ENCODE data around the gene MLH3.
"Not testable (repeated sequence)": the region's sequence is repeated elsewhere in the genome, so short reads cannot be mapped to it uniquely, and the experiment has no call there.

MLH3 gene

DNA sequence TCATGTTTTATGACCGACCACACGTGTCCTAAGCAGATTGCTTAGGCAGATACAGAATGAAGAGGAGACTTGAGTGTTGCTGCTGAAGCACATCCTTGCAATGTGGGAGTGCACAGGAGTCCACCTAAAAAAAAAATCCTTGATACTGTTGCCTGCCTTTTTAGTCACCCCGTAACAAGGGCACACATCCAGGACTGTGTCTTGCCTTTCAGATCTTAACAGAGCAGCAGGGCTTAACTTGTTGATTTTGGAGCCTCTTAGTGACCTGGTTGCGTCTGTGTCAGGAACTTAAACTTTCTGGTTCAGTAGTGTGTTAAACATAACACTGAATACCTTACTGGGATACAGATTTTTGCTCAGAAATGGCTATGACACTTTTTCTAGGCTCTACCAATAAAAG, 42.1 kb downstream of the MLH3 start:
- Histone ChIP-seq H3K9ac (ENCODE audit: low read depth, low read length) (no peak overlapping the region), H3K36me3 (ENCODE audit: insufficient read depth, low read length) (peaks cover 78% of the 10 kb centered on the region), H3K27me3 (ENCODE audit: insufficient read depth, low read length) (no peaks in the 10 kb centered on the region), H3K4me3 (ENCODE audit: low read length) (no peak overlapping the region), H3K9me3 (ENCODE audit: insufficient read depth, low read depth, low read length) (no peaks in the 10 kb centered on the region), H3K4me1 (ENCODE audit: insufficient read depth, low read length) (peaks cover 4% of the 10 kb centered on the region; the same call in 1 of the 2 replicates), H3K27ac (ENCODE audit: low read depth, low read length) (no peak overlapping the region)
- WGBS: 96% methylated on average over 4 of the region's 4 CpGs

DNA sequence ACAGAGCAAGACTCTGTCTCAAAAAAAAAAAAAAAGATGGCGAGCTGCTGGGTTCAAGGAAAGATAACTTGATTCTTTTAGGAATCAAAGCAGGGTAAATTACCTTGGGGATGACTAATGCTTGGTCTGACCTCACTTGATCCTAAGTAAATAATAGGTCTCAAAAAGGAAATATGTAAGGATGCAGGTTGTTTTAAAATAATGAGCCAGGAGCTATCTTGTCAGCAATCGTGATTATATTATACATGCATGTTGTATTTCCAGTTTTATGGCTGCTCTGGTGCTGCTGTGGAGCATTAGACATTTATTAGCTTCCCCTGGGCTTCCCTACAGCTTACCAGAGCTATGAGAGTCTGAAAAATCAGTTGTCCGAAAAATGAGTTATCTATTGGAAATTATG, 45.9 kb downstream of the MLH3 start:
- peaks cover 6% of the 10 kb centered on the region; the same call in 1 of the 2 replicates for H3K4me1 ChIP-seq (ENCODE audit: insufficient read depth, low read length)
- no peaks in the 10 kb centered on the region for H3K27me3 ChIP-seq (ENCODE audit: insufficient read depth, low read length)
- H3K27ac ChIP-seq (ENCODE audit: low read depth, low read length): no peak overlapping the region
- H3K9ac ChIP-seq (ENCODE audit: low read depth, low read length): no peak overlapping the region
- no peaks in the 10 kb centered on the region for H3K9me3 ChIP-seq (ENCODE audit: insufficient read depth, low read depth, low read length)
- WGBS: 98% methylated on average over 2 of the region's 3 CpGs
- H3K4me3 ChIP-seq (ENCODE audit: low read length): no peak overlapping the region
- H3K36me3 ChIP-seq (ENCODE audit: insufficient read depth, low read length): peaks cover 62% of the 10 kb centered on the region

DNA sequence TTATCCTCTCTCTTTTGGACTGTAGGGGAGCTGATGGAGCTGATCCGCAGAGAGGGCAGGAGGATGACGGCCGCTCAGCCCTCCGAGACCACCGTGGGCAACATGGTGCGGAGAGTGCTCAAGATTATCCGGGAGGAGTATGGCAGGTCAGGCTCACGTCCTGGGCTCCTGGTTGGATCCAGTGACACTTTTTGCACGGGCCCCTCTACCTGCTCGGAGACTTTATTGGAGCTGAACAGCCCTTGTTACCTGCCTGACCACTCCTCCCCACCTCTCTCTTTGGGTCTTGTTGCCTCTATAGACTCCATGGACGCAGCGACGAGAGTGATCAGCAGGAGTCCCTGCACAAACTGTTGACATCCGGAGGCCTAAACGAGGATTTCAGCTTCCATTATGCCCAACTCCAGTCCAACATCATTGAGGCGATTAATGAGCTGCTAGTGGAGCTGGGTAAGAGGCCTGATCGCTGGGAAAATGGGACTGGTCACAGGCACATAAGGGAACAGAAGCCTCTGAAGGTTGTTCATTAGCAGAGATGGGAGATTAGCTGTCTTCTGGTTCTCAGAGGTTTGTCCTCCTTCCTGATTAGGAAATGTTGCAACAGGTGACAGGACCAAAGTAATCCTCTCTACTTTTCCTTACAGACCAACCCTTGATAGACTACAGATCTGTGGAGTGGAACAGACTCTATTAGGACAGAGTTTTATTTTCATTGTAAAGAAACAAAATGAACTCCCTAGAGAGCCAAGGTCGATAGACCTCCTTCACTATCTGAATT, 47.8 kb downstream of the MLH3 start:
- Histone ChIP-seq H3K27ac (ENCODE audit: low read depth, low read length) (no peak overlapping the region), H3K27me3 (ENCODE audit: insufficient read depth, low read length) (no peaks in the 10 kb centered on the region), H3K4me3 (ENCODE audit: low read length) (peak overlapping the region; percentile 91), H3K36me3 (ENCODE audit: insufficient read depth, low read length) (peaks cover 42% of the 10 kb centered on the region), H3K9me3 (ENCODE audit: insufficient read depth, low read depth, low read length) (no peaks in the 10 kb centered on the region), H3K9ac (ENCODE audit: low read depth, low read length) (peak overlapping the region; percentile 62), H3K4me1 (ENCODE audit: insufficient read depth, low read length) (peaks cover 6% of the 10 kb centered on the region; the same call in 1 of the 2 replicates)
- 12% methylated on average over 18 of the region's 18 CpGs for WGBS

DNA sequence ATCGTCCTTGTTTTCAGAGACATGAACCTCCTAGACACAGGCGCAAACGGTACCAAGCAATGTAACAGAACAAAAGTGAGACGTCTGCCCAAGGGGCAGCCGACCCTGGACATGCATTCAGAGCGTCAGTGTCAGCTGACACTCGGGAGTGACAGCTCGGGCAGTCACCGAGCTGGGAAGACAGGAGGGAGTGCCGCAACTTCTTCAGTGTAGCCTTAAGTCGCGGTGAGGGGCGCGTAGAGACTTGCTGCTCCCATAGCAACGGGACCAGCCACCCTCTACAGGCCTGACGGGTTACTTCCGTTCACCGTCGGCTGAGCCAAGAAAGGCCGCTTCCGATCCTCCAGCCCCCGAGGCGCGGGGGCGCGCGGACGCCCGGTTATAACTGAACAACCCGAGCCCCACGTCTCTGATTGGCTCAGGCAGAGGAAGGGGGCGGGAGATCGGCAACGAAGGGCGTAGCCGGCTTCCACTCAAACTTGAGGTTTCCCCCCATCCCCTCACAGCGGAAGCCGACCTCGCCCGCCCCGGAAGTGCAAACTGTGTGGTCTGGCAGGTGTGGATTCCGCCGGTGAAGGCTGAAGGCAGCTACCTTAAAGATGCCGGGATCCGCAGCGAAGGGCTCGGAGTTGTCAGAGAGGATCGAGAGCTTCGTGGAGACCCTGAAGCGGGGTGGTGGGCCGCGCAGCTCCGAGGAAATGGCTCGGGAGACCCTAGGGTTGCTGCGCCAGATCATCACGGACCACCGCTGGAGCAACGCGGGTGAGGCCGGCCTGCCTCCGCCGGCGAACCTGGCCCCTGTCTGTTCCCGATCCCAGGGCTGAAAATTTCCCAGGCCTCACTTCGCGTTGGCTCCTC, 48.6 kb downstream of the MLH3 start, which contains the start of gene EIF2B2:
EIF2B2 (plus strand) TSS at position 530 of the 858 bp plus-strand sequence; CDS start at position 600, 70 bp downstream.
- peaks cover 34% of the 10 kb centered on the region for H3K36me3 ChIP-seq (ENCODE audit: insufficient read depth, low read length)
- peak within 1 kb of the TSS; percentile 62 for H3K9ac ChIP-seq (ENCODE audit: low read depth, low read length)
- no peaks in the 10 kb centered on the region for H3K9me3 ChIP-seq (ENCODE audit: insufficient read depth, low read depth, low read length)
- 2% methylated on average over 66 of the region's 66 CpGs for WGBS
- H3K27ac ChIP-seq (ENCODE audit: low read depth, low read length): peak within 1 kb of the TSS; percentile 51; the same call in 1 of the 2 replicates
- peak within 1 kb of the TSS; percentile 91 for H3K4me3 ChIP-seq (ENCODE audit: low read length)
- peaks cover 6% of the 10 kb centered on the region; the same call in 1 of the 2 replicates for H3K4me1 ChIP-seq (ENCODE audit: insufficient read depth, low read length)
- H3K27me3 ChIP-seq (ENCODE audit: insufficient read depth, low read length): no peaks in the 10 kb centered on the region

DNA sequence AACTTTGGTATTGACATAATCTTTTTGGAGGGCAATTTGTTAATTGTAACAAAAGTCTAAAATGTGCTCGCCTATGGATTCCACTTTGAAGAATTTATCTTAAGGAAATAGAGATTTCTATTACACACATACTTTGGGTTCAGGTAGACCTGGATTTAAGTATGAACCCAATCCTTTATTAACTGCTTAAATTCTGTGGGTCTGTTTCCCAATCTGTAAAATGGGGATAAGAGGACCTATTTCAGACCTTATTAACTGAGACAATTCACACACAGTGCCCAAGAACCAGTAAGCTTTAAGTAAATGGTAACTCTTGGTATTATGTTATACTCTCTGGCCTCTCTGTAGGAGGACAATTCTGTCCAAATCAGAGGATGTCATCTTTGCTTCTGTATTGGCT, 49.4 kb downstream of the MLH3 start:
- no peaks in the 10 kb centered on the region for H3K27me3 ChIP-seq (ENCODE audit: insufficient read depth, low read length)
- H3K27ac ChIP-seq (ENCODE audit: low read depth, low read length): no peak overlapping the region
- no peaks in the 10 kb centered on the region for H3K9me3 ChIP-seq (ENCODE audit: insufficient read depth, low read depth, low read length)
- H3K4me1 ChIP-seq (ENCODE audit: insufficient read depth, low read length): peaks cover 6% of the 10 kb centered on the region; the same call in 1 of the 2 replicates
- H3K4me3 ChIP-seq (ENCODE audit: low read length): peak overlapping the region; percentile 91
- H3K9ac ChIP-seq (ENCODE audit: low read depth, low read length): no peak overlapping the region
- H3K36me3 ChIP-seq (ENCODE audit: insufficient read depth, low read length): peaks cover 27% of the 10 kb centered on the region
- WGBS: no CpG with 5 or more reads among the region's 1 CpG

DNA sequence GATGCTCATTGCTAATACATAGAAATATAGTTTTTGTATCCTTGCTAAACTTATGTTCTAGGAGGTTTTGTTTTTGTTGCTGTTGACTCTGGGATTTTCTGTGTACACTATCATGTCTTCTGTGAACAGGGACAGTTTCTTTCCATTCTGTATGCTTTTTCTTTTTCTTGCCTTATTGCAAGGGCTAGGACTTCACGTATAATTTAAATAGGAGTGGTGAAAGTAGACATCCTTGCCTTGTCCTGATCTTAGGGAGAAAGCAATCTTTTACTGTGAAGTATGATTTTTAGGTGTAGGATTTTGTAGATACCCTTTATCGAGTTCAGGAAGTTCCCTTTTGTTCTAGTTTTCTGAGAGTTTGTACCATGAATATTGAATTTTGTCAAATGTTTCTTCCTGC, 50.0 kb downstream of the MLH3 start:
- Histone ChIP-seq H3K36me3 (ENCODE audit: insufficient read depth, low read length) (peaks cover 21% of the 10 kb centered on the region), H3K4me3 (ENCODE audit: low read length) (no peak overlapping the region), H3K27ac (ENCODE audit: low read depth, low read length) (no peak overlapping the region), H3K9me3 (ENCODE audit: insufficient read depth, low read depth, low read length) (no peaks in the 10 kb centered on the region), H3K27me3 (ENCODE audit: insufficient read depth, low read length) (no peaks in the 10 kb centered on the region), H3K9ac (ENCODE audit: low read depth, low read length) (no peak overlapping the region), H3K4me1 (ENCODE audit: insufficient read depth, low read length) (peaks cover 6% of the 10 kb centered on the region; the same call in 1 of the 2 replicates)
- 96% methylated on average over 2 of the region's 2 CpGs for WGBS

DNA sequence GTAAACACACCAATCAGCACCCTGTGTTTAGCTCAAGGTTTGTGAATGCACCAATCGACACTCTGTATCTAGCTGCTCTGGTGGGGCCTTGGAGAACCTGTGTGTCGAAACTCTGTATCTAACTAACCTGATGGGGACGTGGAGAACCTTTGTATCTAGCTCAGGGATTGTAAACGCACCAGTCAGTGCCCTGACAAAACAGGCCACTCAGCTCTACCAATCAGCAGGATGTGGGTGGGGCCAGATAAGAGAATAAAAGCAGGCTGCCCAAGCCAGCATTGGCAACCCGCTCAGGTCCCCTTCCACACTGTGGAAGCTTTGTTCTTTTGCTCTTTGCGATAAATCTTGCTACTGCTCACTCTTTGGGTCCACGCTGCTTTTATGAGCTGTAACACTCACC, 55.5 kb downstream of the MLH3 start:
- 90% methylated on average over 5 of the region's 7 CpGs for WGBS
- H3K4me3 ChIP-seq (ENCODE audit: low read length); H3K27ac ChIP-seq (ENCODE audit: low read depth, low read length); H3K9me3 ChIP-seq (ENCODE audit: insufficient read depth, low read depth, low read length); H3K27me3 ChIP-seq (ENCODE audit: insufficient read depth, low read length); H3K9ac ChIP-seq (ENCODE audit: low read depth, low read length); H3K4me1 ChIP-seq (ENCODE audit: insufficient read depth, low read length); H3K36me3 ChIP-seq (ENCODE audit: insufficient read depth, low read length): not testable (repeated sequence)

DNA sequence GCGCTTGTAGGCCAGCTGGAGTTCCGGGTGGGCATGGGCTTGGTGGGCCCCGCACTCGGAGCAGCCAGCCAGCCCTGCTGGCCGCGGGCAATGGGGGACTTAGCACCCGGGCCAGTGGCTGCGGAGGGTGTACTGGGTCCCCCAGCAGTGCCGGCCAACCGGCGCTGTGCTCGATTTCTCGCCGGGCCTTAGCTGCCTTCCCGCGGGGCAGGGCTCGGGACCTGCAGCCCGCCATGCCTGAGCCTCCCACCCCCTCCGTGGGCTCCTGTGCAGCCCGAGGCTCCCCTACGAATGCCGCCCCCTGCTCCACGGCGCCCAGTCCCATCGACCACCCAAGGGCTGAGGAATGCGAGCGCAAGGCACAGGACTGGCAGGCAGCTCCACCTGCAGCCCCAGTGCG, 57.1 kb downstream of the MLH3 start:
- H3K4me1 ChIP-seq (ENCODE audit: insufficient read depth, low read length); H3K27ac ChIP-seq (ENCODE audit: low read depth, low read length); H3K9ac ChIP-seq (ENCODE audit: low read depth, low read length); H3K4me3 ChIP-seq (ENCODE audit: low read length); H3K36me3 ChIP-seq (ENCODE audit: insufficient read depth, low read length); H3K9me3 ChIP-seq (ENCODE audit: insufficient read depth, low read depth, low read length); H3K27me3 ChIP-seq (ENCODE audit: insufficient read depth, low read length): not testable (repeated sequence)
- 93% methylated on average over 27 of the region's 28 CpGs for WGBS

DNA sequence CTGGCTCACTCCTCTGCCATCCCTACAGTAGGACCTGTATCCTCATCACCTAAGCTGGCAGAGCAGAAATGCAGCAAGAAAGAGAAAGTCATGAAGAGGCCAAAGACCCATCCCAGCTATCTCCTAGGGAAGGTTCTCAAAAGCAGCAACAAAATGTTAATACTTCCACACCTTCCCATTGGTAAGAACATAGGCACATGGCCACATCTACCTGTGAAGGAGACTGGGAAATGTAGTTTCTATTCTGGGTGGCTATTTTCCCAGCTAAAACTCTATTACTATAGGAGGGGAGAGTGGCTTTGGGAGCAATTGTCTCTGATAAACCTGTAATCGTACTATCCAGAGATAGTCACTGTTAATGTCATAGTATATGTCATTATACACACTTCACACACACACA, 62.3 kb downstream of the MLH3 start:
- Histone ChIP-seq H3K4me3 (ENCODE audit: low read length) (no peak overlapping the region), H3K36me3 (ENCODE audit: insufficient read depth, low read length) (no peaks in the 10 kb centered on the region), H3K27ac (ENCODE audit: low read depth, low read length) (no peak overlapping the region), H3K4me1 (ENCODE audit: insufficient read depth, low read length) (peaks cover 4% of the 10 kb centered on the region; the same call in 1 of the 2 replicates), H3K27me3 (ENCODE audit: insufficient read depth, low read length) (no peaks in the 10 kb centered on the region), H3K9me3 (ENCODE audit: insufficient read depth, low read depth, low read length) (no peaks in the 10 kb centered on the region), H3K9ac (ENCODE audit: low read depth, low read length) (no peak overlapping the region)
- no CpG with 5 or more reads among the region's 1 CpG for WGBS

DNA sequence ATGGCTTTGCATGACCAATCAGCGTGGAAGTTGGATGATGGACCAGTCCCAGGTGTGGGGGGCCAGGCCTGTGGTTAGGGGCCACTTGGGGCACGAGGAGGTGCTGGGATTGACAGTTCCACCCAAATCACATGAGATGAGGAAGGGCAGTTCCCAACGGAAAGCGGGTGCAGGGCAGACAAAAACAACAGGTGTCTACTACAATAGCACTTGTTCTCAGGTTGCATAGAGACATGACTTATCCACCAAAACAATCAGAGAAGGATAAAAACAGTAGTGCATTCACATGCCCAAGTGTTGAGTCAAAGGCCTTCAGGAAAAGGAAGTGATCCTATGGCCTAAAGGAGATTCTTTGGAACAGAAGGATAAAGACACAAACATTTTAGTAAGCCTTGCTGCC, 63.1 kb downstream of the MLH3 start:
- 87% methylated on average over 4 of the region's 4 CpGs for whole genome bisulfite sequencing
- Histone ChIP-seq H3K4me1 (ENCODE audit: insufficient read depth, low read length) (peaks cover 4% of the 10 kb centered on the region; the same call in 1 of the 2 replicates), H3K36me3 (ENCODE audit: insufficient read depth, low read length) (no peaks in the 10 kb centered on the region), H3K27ac (ENCODE audit: low read depth, low read length) (no peak overlapping the region), H3K9ac (ENCODE audit: low read depth, low read length) (no peak overlapping the region), H3K9me3 (ENCODE audit: insufficient read depth, low read depth, low read length) (no peaks in the 10 kb centered on the region), H3K27me3 (ENCODE audit: insufficient read depth, low read length) (no peaks in the 10 kb centered on the region), H3K4me3 (ENCODE audit: low read length) (no peak overlapping the region)

DNA sequence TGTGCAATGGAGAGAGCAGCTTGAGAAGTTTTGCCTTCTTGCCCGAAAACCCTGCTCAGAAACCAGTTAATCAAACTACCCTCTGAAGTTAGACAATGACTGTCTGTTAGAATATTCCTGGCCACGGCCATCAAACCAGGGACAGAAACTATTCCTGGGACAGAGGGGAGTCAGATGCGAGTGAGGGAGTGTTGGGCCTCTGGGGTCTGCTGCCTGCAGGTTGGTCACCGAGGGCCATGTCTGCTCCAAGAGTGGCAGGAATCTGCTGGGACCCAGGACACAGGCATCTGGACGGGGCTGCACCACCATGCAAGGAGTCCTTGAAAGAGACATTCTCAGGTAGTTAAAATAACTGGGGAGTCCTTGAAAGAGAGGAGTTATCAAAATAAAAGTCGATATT, 65.5 kb downstream of the MLH3 start:
- H3K4me1 ChIP-seq (ENCODE audit: insufficient read depth, low read length): peaks cover 9% of the 10 kb centered on the region
- no peaks in the 10 kb centered on the region for H3K27me3 ChIP-seq (ENCODE audit: insufficient read depth, low read length)
- no peaks in the 10 kb centered on the region for H3K36me3 ChIP-seq (ENCODE audit: insufficient read depth, low read length)
- no peak overlapping the region for H3K9ac ChIP-seq (ENCODE audit: low read depth, low read length)
- WGBS: 92% methylated on average over 6 of the region's 6 CpGs
- no peak overlapping the region for H3K27ac ChIP-seq (ENCODE audit: low read depth, low read length)
- no peaks in the 10 kb centered on the region for H3K9me3 ChIP-seq (ENCODE audit: insufficient read depth, low read depth, low read length)
- H3K4me3 ChIP-seq (ENCODE audit: low read length): no peak overlapping the region

All from HUES64 (cell line).